ENCODE measurements around the gene PPP4R2. TPM values are rescaled to one million over a fixed set of nuclear protein-coding genes. Genes with fewer than 3 reads are reported as not detected.

PPP4R2 gene
- total and polyA plus RNA-seq, 12 donors, result 14.2 to 90.1 (median 56.1) TPM

GRCh38 chr3:73107676-73108187 lies 111.1 kb downstream of the PPP4R2 start:
- Histone ChIP-seq H3K36me3 (replicated peaks in 1 of 2) (no peaks in the 10 kb centered on the region), H3K4me1 (replicated peaks in 1 of 2) (no peaks in the 10 kb centered on the region), H3K27me3 (no peaks in the 10 kb centered on the region), H3K4me3 (no peak overlapping the region), H3K27ac (no peak overlapping the region), H3K9me3 (replicated peaks in 1 of 3) (no peaks in the 10 kb centered on the region)
- intact Hi-C loops (cut with DNase I), result no loop called here
- TF ChIP-seq POLR2A (IDR thresholded peaks at IDR 0.05), result no peak
- TF ChIP-seq CTCF (IDR thresholded peaks at IDR 0.05), result no peak
- 88 to 100% (median 89%) methylated on average over 5 of the region's 5 CpGs for WGBS, 4 donors
- DNase-seq, result no peak

- Histone ChIP-seq H3K27ac (no peak overlapping the region), H3K4me1 (replicated peaks in 1 of 2) (no peaks in the 10 kb centered on the region), H3K36me3 (replicated peaks in 1 of 2) (no peaks in the 10 kb centered on the region), H3K9me3 (replicated peaks in 1 of 3) (no peaks in the 10 kb centered on the region), H3K27me3 (no peaks in the 10 kb centered on the region), H3K4me3 (no peak overlapping the region)
- no peak for DNase-seq
- WGBS, 4 donors, result 92 to 96% (median 94%) methylated on average over 3 of the region's 3 CpGs
- TF ChIP-seq CTCF (IDR thresholded peaks at IDR 0.05) (no peak), POLR2A (IDR thresholded peaks at IDR 0.05) (no peak)
- intact Hi-C loops (cut with DNase I), result no loop called here
Measured at GRCh38 chr3:73108750-73109149, 112.1 kb downstream of the PPP4R2 start.

- Histone ChIP-seq H3K4me3 (no peak overlapping the region), H3K36me3 (replicated peaks in 1 of 2) (no peaks in the 10 kb centered on the region), H3K27ac (no peak overlapping the region), H3K27me3 (no peaks in the 10 kb centered on the region), H3K4me1 (replicated peaks in 1 of 2) (no peaks in the 10 kb centered on the region), H3K9me3 (replicated peaks in 1 of 3) (no peaks in the 10 kb centered on the region)
- 83 to 87% (median 85%) methylated on average over 20 of the region's 20 CpGs for WGBS, 4 donors
- TF ChIP-seq POLR2A (IDR thresholded peaks at IDR 0.05) (no peak), CTCF (IDR thresholded peaks at IDR 0.05) (no peak)
- DNase-seq, result no peak
- intact Hi-C loops (cut with DNase I), result no loop called here
Measured at GRCh38 chr3:73110530-73110929, 113.9 kb downstream of the PPP4R2 start.

- 67 to 79% (median 73%) methylated on average over 2 to 3 of the region's 3 CpGs for WGBS, 4 donors
- Histone ChIP-seq H3K36me3 (replicated peaks in 1 of 2) (no peaks in the 10 kb centered on the region), H3K4me1 (replicated peaks in 1 of 2) (no peaks in the 10 kb centered on the region), H3K27me3 (no peaks in the 10 kb centered on the region), H3K27ac (no peak overlapping the region), H3K9me3 (replicated peaks in 1 of 3) (no peaks in the 10 kb centered on the region), H3K4me3 (no peak overlapping the region)
- DNase-seq, result no peak
- TF ChIP-seq CTCF (IDR thresholded peaks at IDR 0.05) (no peak), POLR2A (IDR thresholded peaks at IDR 0.05) (no peak)
- intact Hi-C loops (cut with DNase I), result no loop called here
Measured at GRCh38 chr3:73114711-73115110, 118.1 kb downstream of the PPP4R2 start.

Data from adrenal gland (tissue), 12 donors.